H1 (cell line): Measurements from ENCODE around the gene ARSB. TPM values are rescaled to one million over a fixed set of nuclear protein-coding genes. Genes with fewer than 3 reads are reported as not detected.
A peak's percentile ranks its signal among the peaks of the same experiment; 100 is the strongest.

ENCODE experiments used
- CTCF ChIA-PET: fragments of 300-600 bp; sonication (Branson Sonifier 250); formaldehyde crosslinking; loops from one replicate; lab custom pipeline; 2021; ENCODE audit not compliant: partially characterized antibody; lab: Charles Lee
- POLR2A ChIA-PET: fragments of 300-600 bp; sonication (Branson Sonifier 250); formaldehyde crosslinking; loops from one replicate; lab custom pipeline; 2021; ENCODE audit warnings: inconsistent platforms; ENCODE audit not compliant: partially characterized antibody; lab: Charles Lee
- DNase-seq, 2 experiments: peaks; one replicate each; pipeline versions ENCODE4 v3.0.0 to v3.0.0-alpha.2; 2010 to 2022; ENCODE audit warnings: low spot score in 2 of 2, low read depth in 1 of 2, mixed read lengths in 1 of 2
- FAIRE-seq: peaks from 2 replicates; lab custom pipeline; 2011; peaks lifted over from hg19 to GRCh38; lab: Jason Lieb, UNC
- H2AFZ ChIP-seq: 2 replicates; pipeline ENCODE4 v1.8.1; 2012; ENCODE audit warnings: low read length, inconsistent platforms
- H2AK5ac ChIP-seq: 2 replicates; pipeline ENCODE4 v1.6.1; 2013; ENCODE audit warnings: low read depth, low read length
- H2BK120ac ChIP-seq: replicated peaks from 2 replicates; pipeline ENCODE3; 2013; ENCODE audit warnings: low read depth, low read length, inconsistent platforms
- H2BK12ac ChIP-seq: 2 replicates; pipeline ENCODE4 v1.6.1; 2013; ENCODE audit warnings: low read depth, low read length
- H2BK15ac ChIP-seq: 2 replicates; pipeline ENCODE4 v1.6.1; 2013; ENCODE audit warnings: low read length
- H2BK20ac ChIP-seq: 2 replicates; pipeline ENCODE4 v1.6.1; 2013; ENCODE audit warnings: low read length
- H2BK5ac ChIP-seq: 2 replicates; pipeline ENCODE4 v1.6.1; 2013; ENCODE audit warnings: low read depth, low read length
- H3K14ac ChIP-seq: 2 replicates; pipeline ENCODE4 v1.6.1; 2013; ENCODE audit warnings: inconsistent platforms; ENCODE audit not compliant: insufficient read length
- H3K18ac ChIP-seq: 2 replicates; pipeline ENCODE4 v1.6.1; 2013; ENCODE audit warnings: low read length; ENCODE audit errors: extremely low read depth
- H3K23ac ChIP-seq: 2 replicates; pipeline ENCODE4 v1.6.1; 2013; ENCODE audit warnings: inconsistent platforms; ENCODE audit not compliant: insufficient read length
- H3K23me2 ChIP-seq: 2 replicates; pipeline ENCODE4 v1.6.1; 2013; ENCODE audit warnings: low read depth, low read length
- H3K27ac ChIP-seq: 2 replicates; pipeline ENCODE4 v1.6.1; 2011; ENCODE audit warnings: low read depth, low read length, inconsistent platforms
- H3K27me3 ChIP-seq, 4 experiments: replicated peaks in 1 of 4; 1 replicate in 1 of 4; 2 replicates in 3 of 4; pipeline versions ENCODE4 v1.6.1 to v1.8.1; 2011 to 2013; ENCODE audit warnings: low read length in 3 of 4, mild to moderate bottlenecking in 3 of 4, inconsistent platforms in 2 of 4, mixed read lengths in 2 of 4, moderate library complexity in 1 of 4; ENCODE audit not compliant: control insufficient read depth in 3 of 4, insufficient read depth in 3 of 4; ENCODE audit errors: extremely low read depth in 1 of 4
- H3K36me3 ChIP-seq, 4 experiments: 2 replicates each; pipeline versions ENCODE4 v1.6.1 to v1.8.1; 2011 to 2013; ENCODE audit warnings: mild to moderate bottlenecking in 4 of 4, low read length in 3 of 4, moderate library complexity in 2 of 4, control low read depth in 1 of 4, inconsistent platforms in 1 of 4; ENCODE audit not compliant: insufficient read depth in 4 of 4, control insufficient read depth in 2 of 4
- H3K4ac ChIP-seq: replicated peaks from 2 replicates; pipeline ENCODE3; 2013; ENCODE audit warnings: low read length, low read depth, mixed read lengths, inconsistent platforms; ENCODE audit not compliant: insufficient read length
- H3K4me1 ChIP-seq, 4 experiments: replicated peaks in 1 of 4; 1 replicate in 1 of 4; 2 replicates in 3 of 4; pipeline versions ENCODE4 v1.6.1 to v1.8.1; 2011 to 2013; ENCODE audit warnings: low read length in 3 of 4, inconsistent platforms in 2 of 4, mixed read lengths in 1 of 4; ENCODE audit not compliant: insufficient read depth in 4 of 4, control insufficient read depth in 3 of 4
- H3K4me2 ChIP-seq, 2 experiments: 2 replicates each; pipeline versions ENCODE4 v1.6.1 to v1.8.1; 2011 to 2013; ENCODE audit warnings: low read depth in 2 of 2, low read length in 2 of 2, control low read depth in 1 of 2, inconsistent platforms in 1 of 2, mild to moderate bottlenecking in 1 of 2; ENCODE audit not compliant: insufficient read depth in 1 of 2
- H3K4me3 ChIP-seq, 4 experiments: fragments of 200-600, 300-600 bp in 1 of 4; sonication (generic), shearing (Covaris generic), sonication (Bioruptor Twin) in 1 of 4; 2 replicates each; pipeline versions ENCODE4 v1.5.1 to v1.8.1; 2011 to 2016; ENCODE audit warnings: low read length in 4 of 4, low read depth in 3 of 4, control low read depth in 2 of 4, inconsistent platforms in 2 of 4, mild to moderate bottlenecking in 2 of 4, mixed read lengths in 1 of 4, moderate library complexity in 1 of 4; ENCODE audit not compliant: insufficient read depth in 2 of 4; ENCODE audit errors: extremely low read depth in 1 of 4
- H3K56ac ChIP-seq: replicated peaks from 2 replicates; pipeline ENCODE3; 2013; ENCODE audit warnings: low read depth, mild to moderate bottlenecking, mixed read lengths, low read length, inconsistent platforms; ENCODE audit not compliant: insufficient read length
- H3K79me1 ChIP-seq: 2 replicates; pipeline ENCODE4 v1.6.1; 2013; ENCODE audit warnings: low read depth, low read length, control low read depth
- H3K79me2 ChIP-seq, 2 experiments: 2 replicates each; pipeline versions ENCODE4 v1.6.1 to v1.8.1; 2012 to 2013; ENCODE audit warnings: low read length in 2 of 2, mild to moderate bottlenecking in 2 of 2, inconsistent platforms in 1 of 2; ENCODE audit not compliant: insufficient read depth in 2 of 2, control insufficient read depth in 1 of 2
- H3K9ac ChIP-seq, 4 experiments: replicated peaks in 1 of 4; 1 replicate in 1 of 4; 2 replicates in 3 of 4; pipeline versions ENCODE4 v1.6.1 to v1.8.1; 2011 to 2013; ENCODE audit warnings: low read depth in 3 of 4, low read length in 3 of 4, control low read depth in 2 of 4, mild to moderate bottlenecking in 2 of 4, moderate library complexity in 2 of 4, inconsistent platforms in 1 of 4; ENCODE audit errors: extremely low read depth in 1 of 4
- H3K9me3 ChIP-seq, 2 experiments: 2 replicates each; pipeline versions ENCODE4 v1.6.1 to v1.8.1; 2012 to 2013; ENCODE audit warnings: mild to moderate bottlenecking in 2 of 2, moderate library complexity in 2 of 2, control low read depth in 1 of 2, inconsistent platforms in 1 of 2, low read depth in 1 of 2, low read length in 1 of 2, mixed read lengths in 1 of 2; ENCODE audit not compliant: insufficient read depth in 2 of 2
- H4K20me1 ChIP-seq, 2 experiments: replicated peaks in 1 of 2; 2 replicates each; pipeline versions ENCODE3 to v1.8.1; 2011 to 2013; ENCODE audit warnings: inconsistent platforms in 2 of 2, low read length in 2 of 2, mild to moderate bottlenecking in 1 of 2; ENCODE audit not compliant: insufficient read depth in 2 of 2, control insufficient read depth in 1 of 2
- H4K5ac ChIP-seq: 2 replicates; pipeline ENCODE4 v1.6.1; 2013; ENCODE audit warnings: low read length, low read depth, mixed read lengths, inconsistent platforms; ENCODE audit not compliant: insufficient read length
- H4K8ac ChIP-seq: 2 replicates; pipeline ENCODE4 v1.8.0; 2013; ENCODE audit warnings: mild to moderate bottlenecking, moderate library complexity, low read length, inconsistent platforms; ENCODE audit not compliant: insufficient read depth; ENCODE audit errors: extremely low read depth
- H4K91ac ChIP-seq: replicated peaks from 2 replicates; pipeline ENCODE3; 2013; ENCODE audit warnings: low read length, mixed read lengths, inconsistent platforms; ENCODE audit not compliant: insufficient read length
- ATF2 ChIP-seq: IDR thresholded peaks from 2 replicates; pipeline ENCODE4 v1.6.1; 2012; ENCODE audit warnings: low read length, inconsistent platforms
- BCL11A ChIP-seq, 2 experiments: IDR thresholded peaks; one replicate each; pipeline ENCODE4 v1.6.1; 2011; ENCODE audit warnings: low read depth in 2 of 2, low read length in 2 of 2, mild to moderate bottlenecking in 2 of 2
- CBX5 ChIP-seq: fragments of 300-800, 300-1000 bp; sonication (generic); IDR thresholded peaks from 2 replicates; pipeline ENCODE4 v1.7.1; 2016; ENCODE audit warnings: antibody characterized with exemption, low read length, low read depth
- EP300 ChIP-seq, 2 experiments: IDR thresholded peaks; 1 replicate in 1 of 2; 2 replicates in 1 of 2; pipeline ENCODE4 v1.6.1; 2011 to 2012; ENCODE audit warnings: low read depth in 2 of 2, low read length in 2 of 2, mild to moderate bottlenecking in 2 of 2, borderline replicate concordance in 1 of 2, inconsistent platforms in 1 of 2, moderate library complexity in 1 of 2
- EZH2 ChIP-seq: fragments of 200-600 bp; sonication (generic); IDR thresholded peaks from 2 replicates; pipeline ENCODE4 v1.7.1; 2012; ENCODE audit warnings: low read depth, mild to moderate bottlenecking, moderate library complexity, low read length, inconsistent platforms; ENCODE audit not compliant: severe bottlenecking
- GABPA ChIP-seq: IDR thresholded peaks from 2 replicates; pipeline ENCODE4 v1.6.1; 2011; ENCODE audit warnings: mild to moderate bottlenecking, low read length, moderate library complexity, borderline replicate concordance; ENCODE audit not compliant: insufficient read depth
- JUN ChIP-seq: IDR thresholded peaks from 2 replicates; pipeline ENCODE4 v1.6.1; 2011; ENCODE audit warnings: low read depth, mild to moderate bottlenecking, improper control_type of control experiment, low read length
- JUND ChIP-seq: IDR thresholded peaks from 2 replicates; pipeline ENCODE4 v1.6.1; 2011; ENCODE audit warnings: mild to moderate bottlenecking, improper control_type of control experiment, low read length
- KDM1A ChIP-seq: fragments of 200-600, 300-600 bp; sonication (generic); IDR thresholded peaks from 2 replicates; pipeline ENCODE4 v1.7.1; 2016; ENCODE audit warnings: mild to moderate bottlenecking, low read length, borderline replicate concordance
- PHF8 ChIP-seq: fragments of 200-600 bp; sonication (generic); conservative IDR thresholded peaks from 2 replicates; pipeline ENCODE4 v1.7.1; 2012; ENCODE audit warnings: low read depth, mild to moderate bottlenecking, inconsistent platforms, low read length, moderate library complexity
- SP2 ChIP-seq: IDR thresholded peaks from 2 replicates; pipeline ENCODE4 v1.6.1; 2012; ENCODE audit warnings: mild to moderate bottlenecking, low read length, inconsistent platforms
- SUZ12 ChIP-seq: fragments of 200-600 bp; sonication (generic); IDR thresholded peaks from 2 replicates; pipeline ENCODE4 v1.6.1; 2012; ENCODE audit warnings: mild to moderate bottlenecking, inconsistent platforms, low read length, moderate library complexity, mixed read lengths
- TBP ChIP-seq: IDR thresholded peaks from 2 replicates; pipeline ENCODE4 v1.6.1; 2011; ENCODE audit warnings: low read depth, low read length, improper control_type of control experiment
- WGBS, 2 experiments: shearing (Covaris generic) in 1 of 2; methylation state at CpG; one replicate each; pipeline versions ENCODE4 v1.1.6 to v1.1.7; 2013 to 2015; ENCODE audit warnings: low lambda C conversion rate in 2 of 2, mixed read lengths in 2 of 2, inconsistent platforms in 1 of 2, low coverage in 1 of 2, missing lambda C conversion rate in 1 of 2; ENCODE audit not compliant: insufficient replicate concordance in 2 of 2, insufficient coverage in 1 of 2, insufficient read length in 1 of 2; ENCODE audit errors: extremely low coverage in 1 of 2, missing lambda C conversion rate in 1 of 2; 5-methylcytosine and 5-hydroxymethylcytosine counted together
- polyA plus RNA-seq, 7 experiments: library from polyadenylated mRNA; depleted of rRNA in 3 of 7; stranded (reverse) in 5 of 7; unstranded in 2 of 7; fragments of >200 nt in 5 of 7; fragments of 200-250 nt in 2 of 7; gene quantifications; 1 replicate in 5 of 7; 2 replicates in 1 of 7; 4 replicates in 1 of 7; pipeline versions ENCODE4 v1.2.1 to v1.2.3, GENCODE V29; 2011 to 2013; ENCODE audit warnings: missing spikeins in 2 of 7, mixed read lengths in 2 of 7
- total RNA-seq: library from RNA; stranded (reverse); fragmentation: NEBNext Ultra II Directional; extraction: Animal tissue kit (Norgen Biotek cat#: 25700); gene quantifications from 2 replicates; pipeline ENCODE4 v1.2.1, GENCODE V29; 2021

The ARSB gene
- total and polyA plus RNA-seq, 2 of the 8 experiments (the other 6 are each of a cell fraction or from before 2014, with no cell fraction given): 6.4 to 13.9 TPM

DNA sequence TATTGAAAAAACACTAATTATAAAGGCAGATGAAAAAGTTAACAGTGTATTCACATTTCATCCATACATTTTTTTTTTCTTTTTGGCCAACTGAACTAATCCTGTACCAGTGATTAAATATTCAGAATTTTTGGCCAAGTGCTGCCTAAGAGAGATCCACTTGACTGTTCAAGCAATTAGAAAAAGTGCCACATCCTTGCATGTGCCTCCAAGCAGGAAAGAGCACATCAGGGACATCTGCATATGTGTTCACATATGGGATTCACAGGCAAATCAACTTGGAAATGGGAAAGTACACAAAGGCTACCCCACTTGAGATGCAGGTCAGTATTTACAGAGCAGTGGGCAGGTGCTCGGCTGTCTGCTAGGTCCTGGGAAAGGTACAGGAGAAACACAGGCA lies 173.2 kb downstream of the ARSB start:
- no peak overlapping the region for H3K4ac ChIP-seq
- no peak overlapping the region for H3K14ac ChIP-seq
- no peak overlapping the region for H2BK120ac ChIP-seq
- no peaks in the 10 kb centered on the region for H3K9me3 ChIP-seq
- no peak for FAIRE-seq
- POLR2A ChIA-PET: no interaction called here
- H3K9ac ChIP-seq: no peak overlapping the region
- H3K4me2 ChIP-seq: no peak overlapping the region
- no peak overlapping the region for H2BK20ac ChIP-seq
- H3K23me2 ChIP-seq: no peaks in the 10 kb centered on the region
- H3K18ac ChIP-seq: no peak overlapping the region
- no peak overlapping the region for H3K4me3 ChIP-seq
- no peak overlapping the region for H2BK15ac ChIP-seq
- no peak overlapping the region for H3K23ac ChIP-seq
- no peaks in the 10 kb centered on the region for H3K79me2 ChIP-seq
- CTCF ChIA-PET: no interaction called here
- no peaks in the 10 kb centered on the region for H3K27me3 ChIP-seq
- no peaks in the 10 kb centered on the region for H3K79me1 ChIP-seq
- no peak overlapping the region for H4K5ac ChIP-seq
- H2AK5ac ChIP-seq: 0 out of 2 replicates have a peak overlapping the region, but pooled peaks have one; percentile 32
- no peaks in the 10 kb centered on the region for H3K36me3 ChIP-seq
- no peak overlapping the region for H3K56ac ChIP-seq
- H2BK5ac ChIP-seq: no peak overlapping the region
- no peak overlapping the region for H2AFZ ChIP-seq
- DNase-seq: no peak
- H3K27ac ChIP-seq: no peak overlapping the region
- H2BK12ac ChIP-seq: no peak overlapping the region
- H4K8ac ChIP-seq: no peak overlapping the region
- H4K91ac ChIP-seq: no peak overlapping the region
- peaks cover 0 to 4% (median 0%) of the 10 kb centered on the region in 4 experiments; a peak in 2 of 7 replicates for H3K4me1 ChIP-seq
- 92% methylated on average over 1 of the region's 1 CpG; no CpG with 5 or more reads in 1 of the 2 experiments for WGBS, 2 experiments
- H4K20me1 ChIP-seq: no peaks in the 10 kb centered on the region
- no peak for TF ChIP-seq KDM1A
- no peak for TF ChIP-seq SP2
- TF ChIP-seq EP300 (IDR thresholded peaks at IDR 0.05; ENCODE audit: borderline replicate concordance in 1 of 2, low read depth in 2 of 2, low read length in 2 of 2): no peak
- TF ChIP-seq ATF2: no peak
- TF ChIP-seq GABPA: no peak
- no peak for TF ChIP-seq SUZ12
- no peak for TF ChIP-seq JUN
- no peak for TF ChIP-seq JUND
- no peak for TF ChIP-seq EZH2
- no peak for TF ChIP-seq PHF8
- TF ChIP-seq BCL11A (IDR thresholded peaks at IDR 0.05; ENCODE audit: low read depth in 2 of 2, low read length in 2 of 2): no peak
- TF ChIP-seq CBX5: no peak
- TF ChIP-seq TBP: no peak
